GM10248 (cell line): ENCODE measurements around the gene ARPC5.

Experiments
- CTCF ChIA-PET: fragments of 300-600 bp; sonication (Branson Sonifier 250); formaldehyde crosslinking; extraction: SDS; loops from one replicate; lab custom pipeline; 2021; ENCODE audit warnings: antibody characterized with exemption; lab: Yijun Ruan, JAX
- POLR2A ChIA-PET: fragments of 350-650 bp; sonication (Branson Sonifier 250); formaldehyde crosslinking; extraction: SDS; loops from one replicate; lab custom pipeline; 2020; ENCODE audit warnings: antibody characterized with exemption; lab: Yijun Ruan, JAX
- DNase-seq: peaks from one replicate; pipeline ENCODE4 v3.0.0; 2012; ENCODE audit errors: extremely low spot score
- CTCF ChIP-seq: IDR thresholded peaks from 2 replicates; pipeline ENCODE4 v1.5.1; 2012; ENCODE audit warnings: mild to moderate bottlenecking, low read depth; ENCODE audit errors: extremely low read depth, missing control alignments, control extremely low read depth

The ARPC5 gene

GRCh38 chr1:183572721-183573120 is 62.9 kb downstream of the ARPC5 start:
- POLR2A ChIA-PET, result no interaction called here
- no peak for TF ChIP-seq CTCF
- no peak for DNase-seq
- CTCF ChIA-PET, result interaction anchor here (1.0 to 1.4 kb wide), 4 partner anchors 14 to 50 kb away, joined by 3 to 4 read pairs (median 4); no protein-coding TSS in a partner anchor

GRCh38 chr1:183571678-183572268 is 63.8 kb downstream of the ARPC5 start:
- ChIA-PET CTCF (interaction anchor here (1.0 to 1.4 kb wide), 5 partner anchors 14 to 51 kb away, joined by 3 to 4 read pairs (median 3); no protein-coding TSS in a partner anchor), POLR2A (no interaction called here)
- TF ChIP-seq CTCF, result no peak

More at GRCh38 chr1:183571678-183572268, 63.8 kb downstream of the ARPC5 start:
- no peak for DNase-seq
